GM12864 (cell line): ENCODE data around the gene ITSN1.

Source experiments
- DNase-seq: peaks from one replicate; pipeline ENCODE4 v3.0.0-alpha.2; 2011; ENCODE audit warnings: low read depth
- H3K4me3 ChIP-seq: 2 replicates; pipeline ENCODE4 v1.5.1; 2011; ENCODE audit warnings: mild to moderate bottlenecking, low read depth, low read length, control low read depth
- TF ChIP-seq, protein P1 (sequence below): IDR thresholded peaks from 2 replicates; pipeline ENCODE4 v1.5.1; 2011; ENCODE audit warnings: low read depth, mild to moderate bottlenecking, moderate library complexity, low read length, control low read depth, inconsistent platforms; ENCODE audit errors: missing control alignments

Gene ITSN1

DNA sequence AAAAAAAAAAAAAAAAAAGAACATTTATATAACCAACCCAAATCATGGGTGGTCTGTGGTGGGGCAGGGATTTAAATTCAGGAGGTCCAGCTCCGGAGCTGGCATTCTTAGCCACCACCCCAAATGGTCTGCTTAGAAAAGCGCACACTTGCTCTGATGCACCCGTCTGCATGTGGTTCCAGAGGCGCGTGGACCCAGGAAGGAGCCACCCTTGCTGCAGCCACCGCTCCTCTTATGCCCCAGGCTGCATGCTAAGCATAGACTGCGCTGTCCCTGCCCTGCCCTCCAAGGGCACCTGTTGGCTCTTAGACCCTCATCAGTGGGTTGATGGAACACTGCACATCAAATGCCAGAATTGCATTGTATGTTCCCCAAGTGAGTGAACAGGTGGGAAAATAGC, 231.9 kb downstream of the ITSN1 start:
- TF ChIP-seq, protein P1, sequence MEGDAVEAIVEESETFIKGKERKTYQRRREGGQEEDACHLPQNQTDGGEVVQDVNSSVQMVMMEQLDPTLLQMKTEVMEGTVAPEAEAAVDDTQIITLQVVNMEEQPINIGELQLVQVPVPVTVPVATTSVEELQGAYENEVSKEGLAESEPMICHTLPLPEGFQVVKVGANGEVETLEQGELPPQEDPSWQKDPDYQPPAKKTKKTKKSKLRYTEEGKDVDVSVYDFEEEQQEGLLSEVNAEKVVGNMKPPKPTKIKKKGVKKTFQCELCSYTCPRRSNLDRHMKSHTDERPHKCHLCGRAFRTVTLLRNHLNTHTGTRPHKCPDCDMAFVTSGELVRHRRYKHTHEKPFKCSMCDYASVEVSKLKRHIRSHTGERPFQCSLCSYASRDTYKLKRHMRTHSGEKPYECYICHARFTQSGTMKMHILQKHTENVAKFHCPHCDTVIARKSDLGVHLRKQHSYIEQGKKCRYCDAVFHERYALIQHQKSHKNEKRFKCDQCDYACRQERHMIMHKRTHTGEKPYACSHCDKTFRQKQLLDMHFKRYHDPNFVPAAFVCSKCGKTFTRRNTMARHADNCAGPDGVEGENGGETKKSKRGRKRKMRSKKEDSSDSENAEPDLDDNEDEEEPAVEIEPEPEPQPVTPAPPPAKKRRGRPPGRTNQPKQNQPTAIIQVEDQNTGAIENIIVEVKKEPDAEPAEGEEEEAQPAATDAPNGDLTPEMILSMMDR, result no peak
- DNase-seq, result no peak
- no peak overlapping the region for H3K4me3 ChIP-seq

DNA sequence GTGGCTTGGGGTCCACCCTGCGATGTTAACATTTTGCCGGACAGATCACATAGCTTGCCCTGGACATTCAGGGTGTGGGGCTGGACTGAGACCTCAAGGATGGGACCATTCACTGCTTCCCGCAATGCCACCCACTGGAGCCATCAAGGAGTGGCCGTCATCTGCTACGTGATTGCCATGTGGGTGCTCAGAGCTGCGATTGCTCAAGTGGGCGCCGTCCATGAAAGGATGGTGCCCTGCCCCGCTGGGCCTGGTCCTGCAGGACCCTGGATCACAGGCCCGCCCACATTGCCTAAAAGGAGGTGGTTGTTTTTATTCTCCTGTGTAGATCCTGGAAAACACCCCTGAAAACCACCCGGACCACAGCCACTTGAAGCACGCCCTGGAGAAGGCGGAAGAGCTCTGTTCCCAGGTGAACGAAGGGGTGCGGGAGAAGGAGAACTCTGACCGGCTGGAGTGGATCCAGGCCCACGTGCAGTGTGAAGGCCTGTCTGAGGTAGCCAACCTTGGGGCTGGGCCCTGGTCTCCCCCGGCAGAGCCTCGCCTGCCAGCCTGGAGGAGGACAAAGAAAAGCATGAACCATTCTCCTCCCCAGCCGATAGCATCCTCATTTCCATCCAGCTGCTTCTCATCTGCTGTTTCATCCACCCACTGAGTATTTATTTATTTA, 232.9 kb downstream of the ITSN1 start:
- DNase-seq, result no peak
- TF ChIP-seq, protein P1, result no peak
- no peak overlapping the region for H3K4me3 ChIP-seq

DNA sequence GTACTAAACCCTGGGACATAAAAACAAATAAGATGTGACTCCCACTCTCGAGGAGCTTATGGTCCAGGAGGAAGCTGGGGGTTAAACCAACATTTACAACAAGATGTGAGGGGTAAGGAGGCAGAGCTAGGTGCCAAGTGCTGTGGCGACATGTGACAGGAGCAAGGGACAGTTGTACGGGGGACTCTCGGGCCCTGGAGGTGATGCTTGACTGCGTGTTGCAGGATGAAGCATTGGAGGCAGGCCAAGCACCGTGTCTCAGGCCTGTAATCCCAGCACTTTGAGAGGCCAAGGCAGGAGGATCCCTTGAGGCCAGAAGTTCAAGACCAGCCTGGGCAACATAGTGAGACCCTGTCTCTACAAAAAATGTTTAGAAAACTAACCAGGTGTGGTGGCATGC, 236.5 kb downstream of the ITSN1 start:
- H3K4me3 ChIP-seq, result no peak overlapping the region
- no peak for DNase-seq
- TF ChIP-seq, protein P1, result no peak

DNA sequence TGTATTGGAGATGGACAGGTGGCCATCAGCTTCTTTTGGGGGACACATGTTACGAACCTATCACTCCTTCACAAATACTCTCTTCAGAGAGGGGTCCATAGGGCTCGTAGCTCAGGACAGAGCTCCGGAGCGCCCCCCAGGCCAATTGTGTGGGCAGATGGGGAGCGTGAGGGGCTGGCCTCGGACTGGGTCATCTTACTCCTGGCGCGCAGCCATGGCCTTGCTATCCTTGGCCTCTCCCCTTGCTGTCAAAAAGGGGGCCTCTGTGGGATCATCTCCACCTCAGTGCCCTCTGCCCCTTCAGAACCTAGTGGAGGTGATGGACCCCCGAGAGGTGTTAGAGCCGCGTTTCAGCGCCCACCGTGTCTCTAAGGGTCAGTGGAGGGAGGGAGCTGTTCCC, 238.3 kb downstream of the ITSN1 start:
- H3K4me3 ChIP-seq, result no peak overlapping the region
- TF ChIP-seq, protein P1, result no peak
- DNase-seq, result no peak

DNA sequence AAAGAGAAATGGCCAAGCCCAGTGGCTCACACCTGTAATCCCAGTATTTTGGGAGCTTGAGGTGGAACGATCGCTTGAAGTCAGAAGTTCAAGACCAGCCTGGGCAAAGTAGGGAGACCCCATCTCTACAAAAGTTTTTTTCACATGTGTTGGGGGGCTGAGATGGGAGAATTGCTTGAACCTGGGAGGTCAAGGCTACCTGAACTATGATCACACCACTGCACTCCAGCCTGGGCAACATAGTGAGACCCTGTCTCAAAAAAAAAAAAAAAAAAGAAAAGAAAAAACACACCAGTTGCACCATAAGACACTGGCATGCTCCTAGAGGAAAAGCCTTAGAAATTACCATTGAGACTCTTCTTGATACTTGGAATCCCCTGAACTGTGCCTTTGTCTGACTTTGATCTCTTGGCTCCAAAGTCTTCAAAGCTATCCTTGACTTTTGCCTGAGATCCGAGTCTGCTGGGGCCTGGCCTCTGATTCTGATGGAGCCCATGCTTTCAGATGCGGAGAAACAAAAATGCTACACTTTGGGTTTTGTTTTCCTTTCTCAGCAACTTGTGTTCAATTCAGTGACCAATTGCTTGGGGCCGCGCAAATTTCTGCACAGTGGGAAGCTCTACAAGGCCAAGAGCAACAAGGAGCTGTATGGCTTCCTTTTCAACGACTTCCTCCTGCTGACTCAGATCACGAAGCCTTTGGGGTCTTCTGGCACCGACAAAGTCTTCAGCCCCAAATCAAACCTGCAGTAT, 239.6 kb downstream of the ITSN1 start:
- H3K4me3 ChIP-seq, result no peak overlapping the region
- TF ChIP-seq, protein P1, result no peak
- DNase-seq, result no peak

DNA sequence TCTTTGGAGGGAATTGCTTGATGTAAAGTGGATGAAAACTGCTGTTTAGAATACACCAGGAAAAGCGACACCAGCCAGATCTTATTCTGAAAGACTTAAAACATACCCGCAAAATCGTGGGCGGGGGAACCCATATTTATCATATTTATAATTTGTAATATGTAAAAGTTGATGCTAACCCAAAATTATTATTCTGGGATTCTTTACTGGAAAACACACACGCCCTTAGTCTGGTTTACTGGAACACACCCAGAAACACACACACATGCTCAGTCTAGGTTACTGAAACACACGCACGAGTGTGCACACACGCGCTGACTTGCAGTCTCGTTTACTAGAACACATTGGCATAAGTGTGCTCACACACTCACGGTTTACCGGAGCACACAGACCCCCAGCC, 240.8 kb downstream of the ITSN1 start:
- no peak for DNase-seq
- TF ChIP-seq, protein P1, result no peak
- H3K4me3 ChIP-seq, result no peak overlapping the region
